Neural cell (in vitro differentiated cells): ENCODE measurements around the gene ATP23. TPM values are rescaled to one million over a fixed set of nuclear protein-coding genes. Genes with fewer than 3 reads are reported as not detected.

ENCODE experiments used
- H2AFZ ChIP-seq: fragments of 200-600, 300-800 bp; sonication (generic), shearing (Covaris generic); 2 replicates; pipeline ENCODE4 v1.6.0; 2014; ENCODE audit warnings: low read depth, mild to moderate bottlenecking, antibody characterized with exemption, low read length, moderate library complexity
- H3F3A ChIP-seq: fragments of 200-600 bp; shearing (Covaris generic); 2 replicates; pipeline ENCODE4 v1.6.1; 2016; ENCODE audit warnings: mild to moderate bottlenecking, moderate library complexity, mixed read lengths, antibody characterized with exemption, low read length; ENCODE audit not compliant: insufficient read depth, poor library complexity, severe bottlenecking
- H3K27ac ChIP-seq: fragments of 200-600, 300-800 bp; sonication (generic), shearing (Covaris generic); 2 replicates; pipeline ENCODE4 v1.5.1; 2014; ENCODE audit warnings: mild to moderate bottlenecking, low read length, moderate library complexity
- H3K27me3 ChIP-seq: fragments of 300-800, 200-600 bp; sonication (generic), shearing (Covaris generic); 2 replicates; pipeline ENCODE4 v1.6.0; 2014; ENCODE audit warnings: mild to moderate bottlenecking, low read depth, low read length, moderate library complexity; ENCODE audit not compliant: insufficient read depth
- H3K36me3 ChIP-seq: fragments of 300-800, 200-600 bp; sonication (generic), shearing (Covaris generic); 2 replicates; pipeline ENCODE4 v1.5.1; 2014; ENCODE audit warnings: mild to moderate bottlenecking, antibody characterized with exemption, low read length, moderate library complexity; ENCODE audit not compliant: insufficient read depth
- H3K4me2 ChIP-seq: fragments of 300-800, 200-600 bp; sonication (generic), shearing (Covaris generic); 2 replicates; pipeline ENCODE4 v1.6.0; 2014; ENCODE audit warnings: mild to moderate bottlenecking, low read length
- H3K4me3 ChIP-seq: fragments of 300-800, 200-600 bp; sonication (generic), shearing (Covaris generic); 2 replicates; pipeline ENCODE4 v1.5.1; 2014; ENCODE audit warnings: mild to moderate bottlenecking, low read length, moderate library complexity
- H3K79me2 ChIP-seq: fragments of 200-600 bp; shearing (Covaris generic); replicated peaks from 2 replicates; pipeline ENCODE4 v1.6.0; 2014; ENCODE audit warnings: mild to moderate bottlenecking, low read length, moderate library complexity; ENCODE audit not compliant: insufficient read depth
- H3K9ac ChIP-seq: fragments of 300-800, 200-600 bp; sonication (generic), shearing (Covaris generic); 2 replicates; pipeline ENCODE4 v1.6.1; 2016; ENCODE audit warnings: mild to moderate bottlenecking, low read length, mixed read lengths
- H3K9me2 ChIP-seq: fragments of 200-600 bp; shearing (Covaris generic); 2 replicates; pipeline ENCODE4 v1.6.1; 2016; ENCODE audit warnings: mild to moderate bottlenecking, low read length, mixed read lengths; ENCODE audit not compliant: insufficient read depth
- H3K9me3 ChIP-seq: fragments of 200-600, 300-800 bp; sonication (generic), shearing (Covaris generic); 2 replicates; pipeline ENCODE4 v1.6.1; 2016; ENCODE audit warnings: mild to moderate bottlenecking, mixed run types, low read length, moderate library complexity, mixed read lengths
- H4K20me1 ChIP-seq: fragments of 200-600 bp; shearing (Covaris generic); 2 replicates; pipeline ENCODE4 v1.6.1; 2016; ENCODE audit warnings: mild to moderate bottlenecking, mixed run types; ENCODE audit not compliant: insufficient read depth
- EP300 ChIP-seq: fragments of 450-650 bp; conservative IDR thresholded peaks from 2 replicates; pipeline ENCODE4 v1.6.1; 2014; ENCODE audit warnings: antibody characterized with exemption, mild to moderate bottlenecking, moderate library complexity; ENCODE audit not compliant: poor library complexity, severe bottlenecking
- EZH2 ChIP-seq: fragments of 200-600, 300-800 bp; shearing (Covaris generic), sonication (generic); IDR thresholded peaks from 2 replicates; pipeline ENCODE4 v1.6.1; 2014; ENCODE audit warnings: antibody characterized with exemption, low read length, borderline replicate concordance, mild to moderate bottlenecking; ENCODE audit not compliant: insufficient read depth, poor library complexity, severe bottlenecking
- MXI1 ChIP-seq: fragments of 450-650 bp; conservative IDR thresholded peaks from 2 replicates; pipeline ENCODE4 v1.6.1; 2014; ENCODE audit warnings: antibody characterized with exemption, mild to moderate bottlenecking; ENCODE audit not compliant: poor library complexity, severe bottlenecking
- POLR2AphosphoS5 ChIP-seq: IDR thresholded peaks from 2 replicates; pipeline ENCODE4 v1.6.1; 2012
- RAD21 ChIP-seq: fragments of 450-650 bp; conservative IDR thresholded peaks from 2 replicates; pipeline ENCODE4 v1.6.1; 2014; ENCODE audit warnings: antibody characterized with exemption, mild to moderate bottlenecking, moderate library complexity
- SMC3 ChIP-seq: fragments of 450-650 bp; conservative IDR thresholded peaks from 2 replicates; pipeline ENCODE4 v1.6.1; 2014; ENCODE audit warnings: antibody characterized with exemption, mild to moderate bottlenecking, moderate library complexity; ENCODE audit not compliant: poor library complexity
- TAF1 ChIP-seq: IDR thresholded peaks from 2 replicates; pipeline ENCODE4 v1.6.1; 2012; ENCODE audit warnings: low read depth
- polyA plus RNA-seq: library from polyadenylated mRNA; depleted of rRNA; stranded (reverse); fragments of >200 nt; gene quantifications from 2 replicates; pipeline ENCODE4 v1.2.3, GENCODE V29; 2014
- TF ChIP-seq, protein P1 (sequence below): IDR thresholded peaks from 2 replicates; pipeline ENCODE4 v1.6.1; 2012; ENCODE audit warnings: borderline replicate concordance
- TF ChIP-seq, protein P2 (sequence below): fragments of 450-650 bp; IDR thresholded peaks from 2 replicates; pipeline ENCODE4 v1.5.1; 2014; ENCODE audit warnings: antibody characterized with exemption, mild to moderate bottlenecking, moderate library complexity; ENCODE audit not compliant: poor library complexity, severe bottlenecking

The ATP23 gene
- polyA plus RNA-seq, 1 donor from 2014 or later = 5.7 TPM

DNA sequence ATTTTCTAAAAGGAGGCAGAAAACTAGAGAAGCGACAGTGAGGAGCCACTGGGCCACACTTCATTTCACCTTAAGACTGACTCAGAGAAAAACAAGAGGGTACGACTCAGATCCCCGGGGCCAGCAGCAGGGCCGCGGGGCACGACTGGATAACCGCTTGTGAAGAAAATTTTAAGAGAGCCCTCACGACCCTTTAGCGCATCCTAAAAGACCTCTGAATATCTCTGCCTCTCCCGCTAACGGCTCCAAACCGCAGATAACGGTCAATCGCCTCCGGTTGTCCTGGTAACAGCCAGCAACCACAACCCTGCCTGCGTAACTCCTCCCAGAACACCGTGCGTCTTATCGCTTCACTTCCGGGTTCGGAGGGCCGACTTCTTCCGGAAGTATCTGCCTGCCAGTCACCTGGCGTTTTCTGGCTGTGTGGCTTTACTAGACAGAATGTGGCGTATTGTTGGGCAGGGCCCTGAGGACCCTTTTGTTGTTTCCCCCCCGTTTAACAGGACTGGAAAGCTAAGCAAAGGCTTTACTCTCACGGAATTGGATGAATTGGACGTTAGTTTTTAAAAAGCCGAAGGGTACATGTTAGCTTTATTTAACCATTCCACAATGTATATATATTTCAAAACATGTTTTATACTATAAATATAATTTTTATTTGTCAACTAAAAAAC is 5.4 kb upstream of the ATP23 start:
- peak overlapping the region; percentile 77 for H2AFZ ChIP-seq
- H3K4me3 ChIP-seq = peak overlapping the region; percentile 71
- H3K36me3 ChIP-seq = no peaks in the 10 kb centered on the region
- H3K9me3 ChIP-seq = no peaks in the 10 kb centered on the region
- H3K27me3 ChIP-seq = no peaks in the 10 kb centered on the region
- H3K9me2 ChIP-seq = no peaks in the 10 kb centered on the region
- peaks cover 7% of the 10 kb centered on the region for H3K79me2 ChIP-seq
- peak overlapping the region; percentile 71 for H3K9ac ChIP-seq
- peak overlapping the region; percentile 96 for H3K4me2 ChIP-seq
- H4K20me1 ChIP-seq = no peaks in the 10 kb centered on the region
- TF ChIP-seq POLR2AphosphoS5 (peak; percentile 86), MXI1 (peak; percentile 77), EP300 (peak; percentile 59), SMC3 (no peak), RAD21 (no peak), EZH2 (no peak), TAF1 (peak; percentile 23)
- TF ChIP-seq, protein P1, sequence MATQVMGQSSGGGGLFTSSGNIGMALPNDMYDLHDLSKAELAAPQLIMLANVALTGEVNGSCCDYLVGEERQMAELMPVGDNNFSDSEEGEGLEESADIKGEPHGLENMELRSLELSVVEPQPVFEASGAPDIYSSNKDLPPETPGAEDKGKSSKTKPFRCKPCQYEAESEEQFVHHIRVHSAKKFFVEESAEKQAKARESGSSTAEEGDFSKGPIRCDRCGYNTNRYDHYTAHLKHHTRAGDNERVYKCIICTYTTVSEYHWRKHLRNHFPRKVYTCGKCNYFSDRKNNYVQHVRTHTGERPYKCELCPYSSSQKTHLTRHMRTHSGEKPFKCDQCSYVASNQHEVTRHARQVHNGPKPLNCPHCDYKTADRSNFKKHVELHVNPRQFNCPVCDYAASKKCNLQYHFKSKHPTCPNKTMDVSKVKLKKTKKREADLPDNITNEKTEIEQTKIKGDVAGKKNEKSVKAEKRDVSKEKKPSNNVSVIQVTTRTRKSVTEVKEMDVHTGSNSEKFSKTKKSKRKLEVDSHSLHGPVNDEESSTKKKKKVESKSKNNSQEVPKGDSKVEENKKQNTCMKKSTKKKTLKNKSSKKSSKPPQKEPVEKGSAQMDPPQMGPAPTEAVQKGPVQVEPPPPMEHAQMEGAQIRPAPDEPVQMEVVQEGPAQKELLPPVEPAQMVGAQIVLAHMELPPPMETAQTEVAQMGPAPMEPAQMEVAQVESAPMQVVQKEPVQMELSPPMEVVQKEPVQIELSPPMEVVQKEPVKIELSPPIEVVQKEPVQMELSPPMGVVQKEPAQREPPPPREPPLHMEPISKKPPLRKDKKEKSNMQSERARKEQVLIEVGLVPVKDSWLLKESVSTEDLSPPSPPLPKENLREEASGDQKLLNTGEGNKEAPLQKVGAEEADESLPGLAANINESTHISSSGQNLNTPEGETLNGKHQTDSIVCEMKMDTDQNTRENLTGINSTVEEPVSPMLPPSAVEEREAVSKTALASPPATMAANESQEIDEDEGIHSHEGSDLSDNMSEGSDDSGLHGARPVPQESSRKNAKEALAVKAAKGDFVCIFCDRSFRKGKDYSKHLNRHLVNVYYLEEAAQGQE = peak; percentile 63
- TF ChIP-seq, protein P2, sequence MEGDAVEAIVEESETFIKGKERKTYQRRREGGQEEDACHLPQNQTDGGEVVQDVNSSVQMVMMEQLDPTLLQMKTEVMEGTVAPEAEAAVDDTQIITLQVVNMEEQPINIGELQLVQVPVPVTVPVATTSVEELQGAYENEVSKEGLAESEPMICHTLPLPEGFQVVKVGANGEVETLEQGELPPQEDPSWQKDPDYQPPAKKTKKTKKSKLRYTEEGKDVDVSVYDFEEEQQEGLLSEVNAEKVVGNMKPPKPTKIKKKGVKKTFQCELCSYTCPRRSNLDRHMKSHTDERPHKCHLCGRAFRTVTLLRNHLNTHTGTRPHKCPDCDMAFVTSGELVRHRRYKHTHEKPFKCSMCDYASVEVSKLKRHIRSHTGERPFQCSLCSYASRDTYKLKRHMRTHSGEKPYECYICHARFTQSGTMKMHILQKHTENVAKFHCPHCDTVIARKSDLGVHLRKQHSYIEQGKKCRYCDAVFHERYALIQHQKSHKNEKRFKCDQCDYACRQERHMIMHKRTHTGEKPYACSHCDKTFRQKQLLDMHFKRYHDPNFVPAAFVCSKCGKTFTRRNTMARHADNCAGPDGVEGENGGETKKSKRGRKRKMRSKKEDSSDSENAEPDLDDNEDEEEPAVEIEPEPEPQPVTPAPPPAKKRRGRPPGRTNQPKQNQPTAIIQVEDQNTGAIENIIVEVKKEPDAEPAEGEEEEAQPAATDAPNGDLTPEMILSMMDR = no peak
- H3F3A ChIP-seq = no peaks in the 10 kb centered on the region
- peak overlapping the region; percentile 80 for H3K27ac ChIP-seq

DNA sequence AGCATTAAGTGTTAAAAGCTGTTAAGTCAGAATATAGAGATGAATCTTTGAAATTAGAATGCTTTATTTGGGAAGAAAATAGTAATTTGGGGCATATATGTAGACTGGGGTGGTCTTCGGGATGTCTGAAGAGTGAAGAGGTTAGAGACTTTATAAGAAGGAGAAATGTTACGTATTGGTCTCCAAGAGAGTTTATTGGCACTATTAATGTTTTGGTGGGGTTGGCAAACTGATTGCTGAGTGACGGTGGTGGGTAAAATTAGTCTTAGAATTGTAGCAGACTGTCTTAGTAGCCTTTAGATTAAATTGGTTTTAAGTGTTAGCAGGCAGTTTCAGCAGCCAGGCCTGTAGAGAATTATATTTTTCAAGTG is 4.9 kb upstream of the ATP23 start:
- no peaks in the 10 kb centered on the region for H3K9me3 ChIP-seq
- H3K79me2 ChIP-seq = peaks cover 7% of the 10 kb centered on the region
- no peaks in the 10 kb centered on the region for H3K9me2 ChIP-seq
- no peaks in the 10 kb centered on the region for H3F3A ChIP-seq
- H3K4me3 ChIP-seq = peak overlapping the region; percentile 71
- TF ChIP-seq TAF1 (no peak), EZH2 (no peak), EP300 (no peak), POLR2AphosphoS5 (no peak), RAD21 (no peak)
- TF ChIP-seq, protein P1 = no peak
- TF ChIP-seq, protein P2 = no peak
- H3K36me3 ChIP-seq = no peaks in the 10 kb centered on the region
- H3K27me3 ChIP-seq = no peaks in the 10 kb centered on the region
- H3K4me2 ChIP-seq = peak overlapping the region; percentile 65
- no peaks in the 10 kb centered on the region for H4K20me1 ChIP-seq
- H3K9ac ChIP-seq = peak overlapping the region; percentile 71
- H3K27ac ChIP-seq = peak overlapping the region; percentile 80
- peak overlapping the region; percentile 77 for H2AFZ ChIP-seq
